ENCODE results near the gene CAMK1D. TPM values are rescaled to one million over a fixed set of nuclear protein-coding genes. Genes with fewer than 3 reads are reported as not detected.
"Not testable (repeated sequence)": the region's sequence is repeated elsewhere in the genome, so short reads cannot be mapped to it uniquely, and the experiment has no call there.

Gene CAMK1D
- total RNA-seq, 1 experiment from 2014 or later = 6.3 TPM

- Mint-ChIP-seq H3K27me3 (ENCODE audit: low read depth) (no peaks in the 10 kb centered on the region; the same call in 1 of the 2 replicates), H3K36me3 (ENCODE audit: insufficient read depth in 1 of 3, low read depth in 3 of 3) (peaks cover 0 to 7% (median 0%) of the 10 kb centered on the region in 3 experiments; a peak in 2 of 7 replicates), H3K27ac (no peak overlapping the region), H3K4me1 (peaks cover 4 to 10% of the 10 kb centered on the region in 2 experiments; a peak in 3 of 4 replicates), H3K9me3 (peaks cover 3 to 4% of the 10 kb centered on the region in 2 experiments; a peak in 2 of 5 replicates), H3K4me3 (no peak overlapping the region)
- H3K27me3 ChIP-seq (ENCODE audit: insufficient read depth, low read length) = no peaks in the 10 kb centered on the region
- H2BK20ac ChIP-seq (ENCODE audit: low read depth, low read length, poor library complexity, severe bottlenecking) = no peak overlapping the region
- H3K79me1 ChIP-seq (ENCODE audit: insufficient read depth, low read depth, low read length, poor library complexity, severe bottlenecking) = no peaks in the 10 kb centered on the region
- no peak overlapping the region for H2AFZ ChIP-seq (ENCODE audit: low read length)
- DNase-seq = no peak
- H3K4me2 ChIP-seq (ENCODE audit: insufficient read depth, insufficient read length, low read length) = no peak overlapping the region
- H3K18ac ChIP-seq (ENCODE audit: insufficient read length, low read depth, low read length) = no peak overlapping the region
- no peak overlapping the region for H2BK12ac ChIP-seq (ENCODE audit: insufficient read length, low read depth, low read length)
- H3K14ac ChIP-seq (ENCODE audit: insufficient read depth, low read length) = no peak overlapping the region
- no peak overlapping the region for H2BK15ac ChIP-seq (ENCODE audit: low read depth, low read length)
- no peak overlapping the region for H3K9ac ChIP-seq (ENCODE audit: extremely low read depth, insufficient read length, low read length)
- H3K23ac ChIP-seq (ENCODE audit: insufficient read length, low read depth, low read length) = no peak overlapping the region
- no peak overlapping the region for H3K56ac ChIP-seq (ENCODE audit: insufficient read length, low read depth, low read length)
- no peaks in the 10 kb centered on the region for H4K20me1 ChIP-seq (ENCODE audit: control insufficient read depth, insufficient read depth, insufficient read length)
- no peak overlapping the region for H3K27ac ChIP-seq (ENCODE audit: insufficient read length, low read depth, low read length)
- WGBS (ENCODE audit: extremely low coverage, insufficient read length, low lambda C conversion rate) = no CpG with 5 or more reads among the region's 8 CpGs
- H3T11ph ChIP-seq (ENCODE audit: low read length) = no peak overlapping the region
- no peak overlapping the region for H4K5ac ChIP-seq (ENCODE audit: insufficient read length, low read depth, low read length)
- no peak overlapping the region for H2AK5ac ChIP-seq (ENCODE audit: insufficient read length, low read length)
- no peak overlapping the region for H2BK120ac ChIP-seq (ENCODE audit: low read depth, low read length, poor library complexity, severe bottlenecking)
- no peak overlapping the region for H4K91ac ChIP-seq (ENCODE audit: insufficient read length, low read depth, low read length)
- no peaks in the 10 kb centered on the region for H3K79me2 ChIP-seq (ENCODE audit: insufficient read depth, low read length)
- no peak overlapping the region for H3K4ac ChIP-seq (ENCODE audit: low read depth, low read length)
- H4K8ac ChIP-seq (replicated peaks; ENCODE audit: insufficient read length, low read depth, low read length) = no peak overlapping the region
- H3K9me3 ChIP-seq (ENCODE audit: control insufficient read depth, low read depth, low read length) = no peaks in the 10 kb centered on the region
- TF ChIP-seq CTCF (conservative IDR thresholded peaks at IDR 0.05) = no peak
- H2BK5ac ChIP-seq (ENCODE audit: insufficient read length, low read length) = no peak overlapping the region
- no peaks in the 10 kb centered on the region for H3K4me1 ChIP-seq (ENCODE audit: insufficient read depth, low read length)
- H3K23me2 ChIP-seq (ENCODE audit: insufficient read length, low read depth, low read length, poor library complexity, severe bottlenecking) = no peaks in the 10 kb centered on the region
Measured at GRCh38 chr10:12492016-12492415, 142.7 kb downstream of the CAMK1D start.

- H2BK120ac ChIP-seq (ENCODE audit: low read depth, low read length, poor library complexity, severe bottlenecking); H2AFZ ChIP-seq (ENCODE audit: low read length); H3K4me3 Mint-ChIP-seq; H2AK5ac ChIP-seq (ENCODE audit: insufficient read length, low read length); H4K91ac ChIP-seq (ENCODE audit: insufficient read length, low read depth, low read length); H3K4me2 ChIP-seq (ENCODE audit: insufficient read depth, insufficient read length, low read length); H3K79me1 ChIP-seq (ENCODE audit: insufficient read depth, low read depth, low read length, poor library complexity, severe bottlenecking); H3K9me3 Mint-ChIP-seq; H3K56ac ChIP-seq (ENCODE audit: insufficient read length, low read depth, low read length); H3K27me3 ChIP-seq (ENCODE audit: insufficient read depth, low read length); H4K5ac ChIP-seq (ENCODE audit: insufficient read length, low read depth, low read length); H3K4me1 ChIP-seq (ENCODE audit: insufficient read depth, low read length); H3K23ac ChIP-seq (ENCODE audit: insufficient read length, low read depth, low read length); H4K20me1 ChIP-seq (ENCODE audit: control insufficient read depth, insufficient read depth, insufficient read length); H2BK12ac ChIP-seq (ENCODE audit: insufficient read length, low read depth, low read length); DNase-seq; H3K9me3 ChIP-seq (ENCODE audit: control insufficient read depth, low read depth, low read length); H2BK15ac ChIP-seq (ENCODE audit: low read depth, low read length); H3K36me3 Mint-ChIP-seq (ENCODE audit: insufficient read depth in 1 of 3, low read depth in 3 of 3); H3K27ac Mint-ChIP-seq; H4K8ac ChIP-seq (replicated peaks; ENCODE audit: insufficient read length, low read depth, low read length); H3K18ac ChIP-seq (ENCODE audit: insufficient read length, low read depth, low read length); H3T11ph ChIP-seq (ENCODE audit: low read length); H3K27ac ChIP-seq (ENCODE audit: insufficient read length, low read depth, low read length); H3K4ac ChIP-seq (ENCODE audit: low read depth, low read length); H3K79me2 ChIP-seq (ENCODE audit: insufficient read depth, low read length); H3K14ac ChIP-seq (ENCODE audit: insufficient read depth, low read length); H3K23me2 ChIP-seq (ENCODE audit: insufficient read length, low read depth, low read length, poor library complexity, severe bottlenecking); H2BK5ac ChIP-seq (ENCODE audit: insufficient read length, low read length); H3K27me3 Mint-ChIP-seq (ENCODE audit: low read depth); H2BK20ac ChIP-seq (ENCODE audit: low read depth, low read length, poor library complexity, severe bottlenecking); H3K9ac ChIP-seq (ENCODE audit: extremely low read depth, insufficient read length, low read length): not testable (repeated sequence)
- WGBS (ENCODE audit: extremely low coverage, insufficient read length, low lambda C conversion rate) = no CpG with 5 or more reads among the region's 10 CpGs
- H3K4me1 Mint-ChIP-seq = peaks cover 19 to 23% of the 10 kb centered on the region in 2 experiments
Measured at GRCh38 chr10:12497046-12497445, 147.7 kb downstream of the CAMK1D start.

Measured in H9 (cell line).